Muscle of arm (tissue), 14 donors: ENCODE data around the gene EXO5. TPM values are rescaled to one million over a fixed set of nuclear protein-coding genes. Genes with fewer than 3 reads are reported as not detected.
"Not testable (repeated sequence)": the region's sequence is repeated elsewhere in the genome, so short reads cannot be mapped to it uniquely, and the experiment has no call there.

Source experiments
- DNase-seq: peaks from one replicate; pipeline ENCODE4 v3.0.0-alpha.2; 2013
- long read RNA-seq, 11 donors: transcript quantifications; one replicate each; lab custom pipeline, GENCODE V29; 2026
- polyA plus RNA-seq, 12 donors: library from polyadenylated mRNA; unstranded; fragments of 120-200 nt; gene quantifications; one replicate each; pipeline ENCODE4 v1.2.1, GENCODE V29; 2013; ENCODE audit not compliant: insufficient read length in 12 of 12

EXO5 gene, protein sequence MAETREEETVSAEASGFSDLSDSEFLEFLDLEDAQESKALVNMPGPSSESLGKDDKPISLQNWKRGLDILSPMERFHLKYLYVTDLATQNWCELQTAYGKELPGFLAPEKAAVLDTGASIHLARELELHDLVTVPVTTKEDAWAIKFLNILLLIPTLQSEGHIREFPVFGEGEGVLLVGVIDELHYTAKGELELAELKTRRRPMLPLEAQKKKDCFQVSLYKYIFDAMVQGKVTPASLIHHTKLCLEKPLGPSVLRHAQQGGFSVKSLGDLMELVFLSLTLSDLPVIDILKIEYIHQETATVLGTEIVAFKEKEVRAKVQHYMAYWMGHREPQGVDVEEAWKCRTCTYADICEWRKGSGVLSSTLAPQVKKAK
- polyA plus RNA-seq = 10 to 100 TPM in 2 of 12 donors, 1 to 10 TPM in 9, not detected in 1; 6.2 to 10.6 (median 8.8) TPM
- long read RNA-seq, donor 1, partial matches to known transcripts = 0 of 4 reads
- long read RNA-seq, donor 1, other reads (novel, unspliced or antisense) = 0 of 4 reads
- long read RNA-seq, donor 2, partial matches to known transcripts = 0 of 5 reads
- long read RNA-seq, donor 2, other reads (novel, unspliced or antisense) = 0 of 5 reads
- long read RNA-seq, donor 3, partial matches to known transcripts = 0 of 5 reads
- long read RNA-seq, donor 3, other reads (novel, unspliced or antisense) = 0 of 5 reads
- long read RNA-seq, donor 4, partial matches to known transcripts = 0 of 2 reads
- long read RNA-seq, donor 4, other reads (novel, unspliced or antisense) = 0 of 2 reads
- long read RNA-seq, donor 5, partial matches to known transcripts = 0 of 5 reads
- long read RNA-seq, donor 5, other reads (novel, unspliced or antisense) = 0 of 5 reads
- long read RNA-seq, donor 6, partial matches to known transcripts = 0 of 4 reads
- long read RNA-seq, donor 6, other reads (novel, unspliced or antisense) = 0 of 4 reads
- long read RNA-seq, donor 7, partial matches to known transcripts = 0 of 1 reads
- long read RNA-seq, donor 7, other reads (novel, unspliced or antisense) = 0 of 1 reads
- long read RNA-seq, donor 8, partial matches to known transcripts = 0 of 4 reads
- long read RNA-seq, donor 8, other reads (novel, unspliced or antisense) = 0 of 4 reads
- long read RNA-seq, donor 9, partial matches to known transcripts = 0 of 5 reads
- long read RNA-seq, donor 9, other reads (novel, unspliced or antisense) = 0 of 5 reads
- long read RNA-seq, donor 10 = 0 reads
- long read RNA-seq, donor 11, partial matches to known transcripts = 7 of 10 reads
- long read RNA-seq, donor 11, other reads (novel, unspliced or antisense) = 0 of 10 reads

DNA sequence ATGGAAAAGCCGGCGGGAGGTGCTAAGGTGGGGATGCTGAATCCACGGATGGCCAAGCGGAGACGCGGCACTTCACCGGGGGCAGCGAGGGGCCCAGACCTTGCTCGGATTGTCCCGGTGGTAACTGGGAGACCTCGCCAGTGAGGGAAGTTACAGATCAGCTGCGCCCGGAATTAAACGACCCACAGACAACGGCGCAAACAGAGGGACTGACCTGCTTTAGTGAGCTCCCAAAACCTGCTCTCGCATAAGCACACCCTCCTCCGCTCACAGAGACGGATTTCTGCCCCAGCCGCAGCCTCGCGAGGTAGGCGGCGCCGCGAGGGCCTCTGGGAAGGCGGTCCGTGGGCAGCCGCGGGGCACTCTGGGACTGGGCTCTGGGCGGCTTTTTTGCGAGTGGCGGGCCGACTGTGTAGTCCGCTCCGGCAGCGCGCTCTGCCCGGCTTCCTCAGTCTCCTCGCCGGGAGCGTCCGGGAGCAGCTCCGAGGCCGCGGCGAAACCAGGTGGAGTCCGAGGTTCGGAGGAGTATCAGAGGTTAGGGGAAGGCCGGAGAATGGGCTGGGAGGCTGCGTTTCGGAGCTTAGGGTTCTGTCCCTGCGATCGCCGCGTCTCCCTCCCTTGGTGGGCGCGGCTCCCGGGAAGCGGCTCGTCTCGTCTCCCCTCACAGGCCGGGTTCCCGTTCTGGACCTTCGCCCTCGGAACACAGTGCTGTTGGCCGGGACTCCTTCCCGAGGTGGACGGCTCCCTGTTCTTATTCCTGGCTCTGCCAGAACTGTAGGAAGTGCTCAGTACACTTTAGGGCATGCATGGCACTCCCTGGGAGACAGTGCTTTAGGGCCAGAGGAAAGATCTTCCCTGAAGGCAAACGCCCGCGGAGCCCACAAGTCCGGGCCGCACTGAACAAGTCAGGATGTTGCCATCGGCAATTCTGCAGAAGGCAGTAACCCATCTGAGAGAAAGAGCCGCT, at the start of gene EXO5:
Gene EXO5, plus strand, starts transcription at position 393 of the 967 bp plus-strand sequence. CDS start 5,778 bp downstream, outside the sequence.
- peak; percentile 81 for DNase-seq

DNA sequence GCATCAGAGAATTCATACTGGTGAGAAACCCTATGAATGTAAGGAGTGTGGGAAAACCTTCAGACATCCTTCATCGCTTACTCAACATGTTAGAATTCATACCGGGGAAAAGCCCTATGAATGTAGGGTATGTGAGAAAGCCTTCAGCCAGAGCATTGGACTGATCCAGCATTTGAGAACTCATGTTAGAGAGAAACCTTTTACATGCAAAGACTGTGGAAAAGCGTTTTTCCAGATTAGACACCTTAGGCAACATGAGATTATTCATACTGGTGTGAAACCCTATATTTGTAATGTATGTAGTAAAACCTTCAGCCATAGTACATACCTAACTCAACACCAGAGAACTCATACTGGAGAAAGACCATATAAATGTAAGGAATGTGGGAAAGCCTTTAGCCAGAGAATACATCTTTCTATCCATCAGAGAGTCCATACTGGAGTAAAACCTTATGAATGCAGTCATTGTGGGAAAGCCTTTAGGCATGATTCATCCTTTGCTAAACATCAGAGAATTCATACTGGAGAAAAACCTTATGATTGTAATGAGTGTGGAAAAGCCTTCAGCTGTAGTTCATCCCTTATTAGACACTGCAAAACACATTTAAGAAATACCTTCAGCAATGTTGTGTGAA, 45.5 kb upstream of the EXO5 start:
- DNase-seq = no peak

DNA sequence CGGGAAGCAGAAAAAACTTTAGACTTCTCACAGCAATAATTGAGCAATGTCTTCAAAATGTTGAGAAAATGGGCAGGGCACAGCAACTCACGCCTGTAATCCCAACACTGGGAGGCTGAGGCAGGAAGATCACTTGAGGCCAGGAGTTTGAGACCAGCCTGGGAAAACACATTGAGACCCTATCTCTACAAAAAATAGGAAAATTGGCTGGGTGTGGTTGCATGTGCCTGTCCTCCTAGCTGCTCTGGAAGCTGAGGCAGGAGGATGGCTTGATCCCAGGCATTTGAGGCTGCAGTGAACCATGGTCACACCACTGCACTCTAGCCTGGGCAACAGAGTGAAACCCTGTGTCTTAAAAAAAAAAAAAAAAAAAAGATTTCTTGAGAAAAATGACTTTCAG, 39.2 kb upstream of the EXO5 start:
- no peak for DNase-seq

DNA sequence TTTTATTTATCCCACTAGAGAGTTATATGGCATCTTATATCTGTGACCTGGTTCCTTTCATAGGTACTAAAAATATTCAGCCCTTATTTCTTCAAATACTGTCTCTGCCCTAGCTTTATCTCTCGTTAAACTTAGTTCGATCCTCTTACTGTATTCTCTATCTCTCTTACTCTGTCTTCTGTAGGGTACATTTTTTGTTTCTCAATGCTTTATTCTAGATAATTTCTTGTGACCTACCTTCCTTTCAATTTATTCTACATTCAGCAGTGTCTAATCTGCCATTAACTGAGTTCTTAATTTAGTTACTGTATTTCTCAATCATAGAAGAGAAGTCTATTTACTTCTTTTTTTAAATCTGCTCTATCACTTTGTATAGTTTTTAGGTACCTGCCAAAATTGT, 33.3 kb upstream of the EXO5 start:
- DNase-seq = no peak

DNA sequence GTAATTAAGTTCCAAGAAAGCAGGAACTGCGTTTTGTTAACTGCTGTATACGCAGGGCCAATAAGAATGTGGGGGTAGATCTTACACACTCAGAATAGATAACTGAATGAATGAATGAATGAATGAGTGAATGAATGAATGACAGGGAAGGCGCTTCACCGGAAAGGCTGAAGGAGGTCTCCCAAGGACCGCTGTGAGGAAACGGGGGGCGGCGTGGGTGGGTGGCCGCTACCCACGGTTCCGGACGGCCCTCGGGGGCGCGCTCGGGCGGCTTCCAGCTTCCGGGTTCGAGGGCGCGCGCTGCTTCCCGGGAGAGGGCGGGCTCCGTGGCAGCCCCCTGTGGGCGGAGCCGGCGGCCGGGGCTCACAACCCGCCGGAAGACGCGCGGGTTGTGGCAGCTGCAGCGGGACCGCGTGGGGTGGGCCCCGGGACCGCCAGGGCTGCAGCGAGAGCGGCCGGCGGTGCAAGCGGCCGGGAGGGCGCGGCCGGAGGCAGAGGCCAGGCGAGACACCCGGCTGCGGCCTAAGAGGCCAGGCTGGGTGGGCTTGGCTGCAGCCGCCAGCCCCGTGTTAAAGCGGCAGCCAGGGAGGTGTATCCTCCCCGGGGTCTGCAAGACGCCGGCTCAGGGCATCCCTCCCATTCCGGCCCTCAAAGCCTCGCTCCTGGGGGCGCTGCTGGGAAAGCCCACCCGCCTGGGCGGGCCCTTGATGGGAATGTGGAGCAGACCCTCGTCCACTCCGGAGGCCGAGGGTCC, 31.5 kb upstream of the EXO5 start, which contains the start of gene ZFP69:
Gene ZFP69, plus strand, starts transcription at position 367 of the 754 bp plus-strand sequence. CDS start 2,072 bp downstream, outside the sequence.
- DNase-seq = peak; percentile 66

DNA sequence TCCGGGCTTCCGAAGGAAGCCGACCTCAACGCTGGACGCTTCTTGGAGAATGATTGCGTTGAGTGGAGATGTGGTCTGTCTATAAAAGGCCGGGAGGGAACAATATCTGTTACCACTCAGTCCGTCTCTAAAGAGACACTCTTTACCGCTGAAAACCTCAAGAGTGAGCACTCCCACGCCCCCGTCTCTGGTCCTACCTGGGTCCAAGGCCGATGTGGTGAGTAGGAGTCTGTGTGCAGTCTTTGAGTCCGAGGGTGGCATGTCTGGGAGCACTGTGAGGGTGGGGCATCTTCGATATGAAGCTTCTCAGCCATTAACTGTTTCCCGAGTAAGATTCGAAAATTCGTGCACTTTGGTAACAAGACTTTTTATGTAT, 30.9 kb upstream of the EXO5 start:
- DNase-seq = peak; percentile 45

DNA sequence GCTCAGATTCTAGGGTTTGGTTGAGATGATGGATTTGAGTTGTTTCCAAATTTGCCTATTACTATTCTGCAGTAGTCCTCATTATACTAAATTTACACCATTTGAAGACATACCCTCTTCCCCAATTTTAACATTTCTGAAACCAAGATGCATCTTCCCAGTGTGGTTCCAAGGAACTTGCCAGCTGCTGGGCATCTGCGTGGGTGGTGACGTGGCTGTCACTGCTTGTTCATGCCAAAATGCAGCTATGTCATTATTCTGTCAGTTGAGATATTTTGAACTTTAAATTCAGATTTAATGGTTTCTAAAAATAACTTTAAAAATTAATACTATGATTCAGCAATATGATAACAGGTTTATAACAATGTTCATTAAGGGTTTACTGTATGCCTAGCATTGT, 30.3 kb upstream of the EXO5 start:
- no peak for DNase-seq

DNA sequence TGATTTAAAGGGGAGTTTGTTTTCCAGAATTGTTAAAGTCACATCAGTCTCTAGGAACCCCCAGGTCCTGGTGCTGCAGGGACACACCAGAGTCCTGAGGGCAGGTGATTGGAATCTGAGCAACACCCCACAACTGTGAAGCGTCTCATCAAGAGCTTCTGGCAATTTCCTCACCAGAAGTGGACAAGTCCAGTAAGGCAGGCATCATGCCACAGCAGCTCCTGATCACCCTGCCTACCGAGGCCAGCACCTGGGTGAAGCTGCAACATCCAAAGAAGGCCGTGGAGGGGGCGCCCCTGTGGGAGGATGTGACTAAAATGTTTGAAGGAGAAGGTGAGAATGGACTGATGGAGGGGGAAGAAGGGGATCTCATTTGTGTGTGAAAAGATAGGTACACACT, 29.4 kb upstream of the EXO5 start:
- DNase-seq = no peak

DNA sequence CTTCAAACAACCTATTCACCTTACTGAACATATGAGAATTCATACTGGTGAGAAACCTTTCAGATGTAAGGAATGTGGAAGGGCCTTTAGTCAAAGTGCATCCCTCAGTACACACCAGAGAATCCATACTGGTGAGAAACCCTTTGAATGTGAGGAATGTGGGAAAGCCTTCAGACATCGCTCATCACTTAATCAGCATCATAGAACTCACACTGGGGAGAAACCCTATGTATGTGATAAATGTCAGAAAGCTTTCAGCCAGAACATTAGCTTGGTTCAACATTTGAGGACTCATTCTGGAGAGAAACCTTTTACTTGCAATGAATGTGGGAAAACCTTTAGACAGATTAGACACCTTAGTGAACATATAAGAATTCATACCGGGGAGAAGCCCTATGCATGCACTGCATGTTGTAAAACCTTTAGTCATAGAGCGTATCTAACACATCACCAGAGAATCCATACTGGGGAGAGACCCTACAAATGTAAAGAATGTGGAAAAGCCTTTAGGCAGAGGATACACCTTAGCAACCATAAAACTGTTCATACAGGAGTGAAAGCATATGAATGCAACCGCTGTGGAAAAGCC, 13.2 kb upstream of the EXO5 start:
- no peak for DNase-seq

DNA sequence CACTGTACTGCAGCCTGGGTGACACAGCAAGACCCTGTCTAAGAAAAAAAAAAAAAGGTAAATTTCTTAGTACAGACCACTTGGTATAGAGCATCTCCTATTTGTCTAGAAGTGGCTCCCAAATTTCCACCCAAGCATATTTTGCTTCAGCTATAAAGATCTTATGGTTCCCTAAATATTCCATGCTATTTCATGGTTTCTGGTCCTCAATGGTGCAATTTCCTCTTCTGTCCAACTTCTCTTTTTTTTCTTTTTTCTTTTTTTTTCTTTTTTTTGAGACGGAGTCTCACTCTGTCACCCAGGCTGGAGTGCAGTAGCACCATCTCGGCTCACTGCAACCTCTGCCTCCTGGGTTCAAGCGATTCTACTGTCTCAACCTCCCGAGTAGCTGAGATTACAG, 5.9 kb upstream of the EXO5 start:
- DNase-seq = not testable (repeated sequence)

DNA sequence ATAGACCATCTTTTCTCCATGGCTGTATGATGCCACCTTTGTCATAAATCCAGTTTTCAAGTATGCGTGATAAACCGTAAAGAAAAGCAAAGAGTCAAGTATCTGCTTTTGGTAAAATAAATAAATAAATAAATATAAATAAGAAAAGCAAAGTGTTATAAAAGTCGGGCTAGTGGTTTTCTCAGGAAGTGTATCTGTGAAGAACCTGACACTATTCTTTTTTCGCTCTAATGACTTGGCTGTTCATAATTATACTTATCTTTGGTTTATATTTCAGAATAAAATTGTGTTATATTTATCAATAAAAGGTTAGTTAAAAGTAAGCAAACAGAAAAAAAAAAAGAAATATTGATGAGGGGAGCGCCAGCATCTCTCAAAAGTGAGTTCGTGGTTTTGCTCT, 594 bp upstream of the EXO5 start:
- DNase-seq = no peak

DNA sequence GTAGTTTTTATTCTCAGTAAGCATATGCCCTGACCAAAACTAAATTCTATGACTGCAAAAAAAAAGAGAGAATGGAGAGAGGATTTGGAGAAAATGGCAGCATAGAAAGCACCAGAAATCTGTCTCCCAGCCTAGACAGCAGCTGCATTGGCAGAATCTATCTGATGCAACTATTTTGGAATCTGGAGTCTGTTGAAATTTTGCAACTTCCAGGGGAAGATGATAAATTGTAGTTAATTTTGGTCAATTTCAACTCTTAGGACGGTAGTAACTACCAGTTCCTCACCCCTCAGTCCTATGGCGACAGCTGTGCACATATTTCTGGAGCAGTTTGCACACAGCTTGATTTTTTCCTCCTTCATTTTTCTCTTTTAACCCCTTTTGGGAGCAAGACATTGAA, 10.9 kb downstream of the EXO5 start:
- no peak for DNase-seq

DNA sequence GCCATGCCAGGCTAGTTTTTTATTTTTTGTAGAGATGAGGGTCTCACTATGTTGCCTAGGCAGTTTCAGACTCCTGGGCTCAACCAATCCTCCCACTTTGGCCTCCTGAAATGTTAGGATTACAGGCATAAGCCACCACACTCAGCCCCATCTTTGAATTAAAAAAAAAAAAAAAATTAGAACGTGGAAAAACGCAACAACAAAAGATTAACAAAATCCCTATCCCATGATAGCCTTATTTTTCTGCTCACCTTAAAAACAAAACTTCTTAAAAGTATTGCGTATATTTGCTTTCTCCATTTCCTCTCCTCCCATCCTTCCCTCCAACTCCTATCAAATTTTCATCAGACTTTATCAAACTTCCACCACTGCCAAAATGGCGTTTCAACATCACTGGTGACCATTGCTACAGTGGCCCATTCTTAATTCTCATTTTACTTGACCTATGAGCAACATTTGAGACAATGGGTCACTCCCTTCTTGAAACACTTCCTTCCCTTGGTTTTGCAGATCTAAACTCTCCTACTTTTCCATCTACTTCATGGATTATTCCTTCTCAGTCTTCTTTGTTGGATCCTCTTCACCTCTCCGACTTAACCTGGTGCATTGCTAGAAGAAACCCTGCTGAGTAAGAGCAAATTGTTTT, 22.3 kb downstream of the EXO5 start:
- DNase-seq = no peak

DNA sequence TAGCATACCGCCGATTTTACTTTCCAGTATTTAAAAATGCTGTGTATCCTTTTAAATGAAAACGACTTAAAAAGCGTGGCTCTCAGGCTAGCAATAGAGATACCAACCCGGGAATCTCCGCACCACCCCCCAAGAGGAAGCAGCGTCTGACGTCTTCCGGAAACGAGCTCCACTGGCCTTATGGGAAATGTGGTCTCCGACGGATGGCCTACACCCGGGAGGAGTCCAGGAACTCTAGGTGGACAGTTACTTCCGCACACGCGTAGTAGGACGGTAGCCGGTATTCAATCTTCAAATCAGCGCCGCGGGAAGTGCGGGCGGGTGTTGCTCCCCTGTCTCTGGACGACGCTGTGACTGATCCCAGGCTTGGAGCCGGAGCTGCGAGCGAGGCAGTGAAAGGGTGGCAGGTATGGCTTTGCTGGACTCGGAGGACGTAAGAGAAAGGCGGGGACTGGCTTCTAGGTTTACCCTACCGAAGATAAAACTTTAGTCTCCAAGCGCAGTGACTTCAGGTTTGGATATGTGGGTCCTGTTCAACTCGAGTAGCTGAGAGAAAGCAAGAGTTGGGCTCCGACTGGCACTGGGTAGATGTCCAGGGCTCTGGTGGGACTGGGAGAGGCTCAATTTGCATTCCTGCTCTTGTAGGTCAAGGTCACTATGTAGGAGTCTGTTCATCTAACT, 23.0 kb downstream of the EXO5 start, which contains the start of gene ZNF684:
Gene ZNF684, plus strand, starts transcription at position 257 of the 681 bp plus-strand sequence. CDS start 1,530 bp downstream, outside the sequence.
- DNase-seq = peak; percentile 92

DNA sequence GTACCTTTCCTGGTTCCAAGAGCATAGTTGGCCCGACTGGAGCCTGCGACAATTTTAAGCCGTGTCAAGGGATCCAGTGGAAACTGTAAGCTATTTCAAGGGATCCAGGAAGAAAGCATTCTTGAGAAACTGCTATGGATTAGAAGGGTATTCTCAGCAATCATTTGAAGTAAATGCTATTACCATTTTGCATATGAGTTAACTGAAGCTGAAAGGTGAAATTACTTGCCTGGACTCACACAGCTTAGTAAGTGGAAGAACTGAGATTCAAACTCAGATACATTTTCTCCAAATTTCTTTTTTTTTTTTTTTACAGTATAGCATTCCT, 23.5 kb downstream of the EXO5 start:
- no peak for DNase-seq

DNA sequence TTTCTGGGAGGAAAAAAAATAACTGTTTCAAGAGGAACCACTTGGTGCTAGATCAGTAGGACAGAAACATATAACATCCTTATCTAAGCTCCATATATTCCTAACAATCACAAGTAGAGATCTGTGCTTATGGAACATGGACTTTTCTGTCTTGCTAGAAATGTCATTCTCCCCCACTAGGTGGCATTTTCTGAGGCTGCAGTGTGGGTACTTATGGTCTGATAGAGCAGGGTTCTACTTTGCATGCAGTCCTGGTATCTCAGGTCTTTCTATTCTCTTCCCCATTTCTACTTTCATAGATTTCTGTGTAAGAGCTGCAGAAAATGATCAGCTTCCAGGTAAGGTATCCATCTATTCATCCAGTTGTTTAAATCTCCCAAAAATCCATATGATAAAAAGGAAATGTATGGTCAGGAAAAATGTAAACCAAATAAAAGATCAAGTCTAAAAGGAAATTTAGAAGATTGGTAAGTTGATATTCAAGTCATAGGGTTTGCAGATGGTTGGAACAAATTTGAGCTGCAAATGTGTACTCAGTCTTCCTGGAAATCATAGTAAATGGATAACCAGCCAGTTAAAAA, 24.4 kb downstream of the EXO5 start:
- peak; percentile 13 for DNase-seq

DNA sequence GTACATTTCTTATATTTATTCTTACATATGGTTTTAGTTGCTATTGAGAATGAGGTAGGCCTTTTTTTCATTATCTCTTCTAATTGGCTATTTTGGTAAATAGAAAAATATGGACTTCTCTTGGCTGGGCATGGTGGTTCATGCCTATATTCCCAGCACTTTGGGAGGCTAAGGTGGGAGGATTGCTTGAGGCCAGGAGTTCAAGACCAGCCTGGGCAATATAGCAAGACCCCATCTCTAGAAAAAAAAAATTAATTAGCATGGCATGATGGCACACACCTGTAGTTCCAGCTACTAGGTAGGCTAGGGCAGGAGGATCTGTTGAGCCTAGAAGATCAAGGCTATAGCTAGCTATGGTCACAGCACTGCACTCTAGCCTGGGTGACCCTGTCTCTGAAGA, 26.0 kb downstream of the EXO5 start:
- no peak for DNase-seq
